ENCODE data around the gene RSF1. TPM values are rescaled to one million over a fixed set of nuclear protein-coding genes. Genes with fewer than 3 reads are reported as not detected.

Gene RSF1
- total and polyA plus RNA-seq, 2 donors (not counting 1 experiment from before 2014, with no cell fraction given), result 4.8 to 104 TPM

GRCh38 chr11:77814848-77815247, 5.7 kb downstream of the RSF1 start:
- H3K9me3 Mint-ChIP-seq (ENCODE audit: insufficient read depth), result no peaks in the 10 kb centered on the region
- H3K4me3 ChIP-seq (ENCODE audit: control extremely low read depth in 1 of 5, extremely low read depth in 1 of 5, insufficient read depth in 1 of 5, low read depth in 2 of 5, low read length in 4 of 5), result no peak overlapping the region
- peaks cover 52% of the 10 kb centered on the region for H3K4me1 Mint-ChIP-seq
- DNase-seq (no peak), ATAC-seq (ENCODE audit: low read depth) (no peak)
- no peak overlapping the region for H3K27ac Mint-ChIP-seq
- POLR2A ChIA-PET, result no interaction called here
- no peak overlapping the region for H3K9ac ChIP-seq (ENCODE audit: low read length)
- no peak overlapping the region for H2AFZ ChIP-seq (ENCODE audit: insufficient read depth, low read depth, low read length, poor library complexity, severe bottlenecking)
- CTCF ChIA-PET, result no interaction called here
- no peak overlapping the region for H3K27ac ChIP-seq (ENCODE audit: low read length in 2 of 2)
- H3K79me2 ChIP-seq (ENCODE audit: control insufficient read depth, insufficient read depth, low read length), result peaks cover 96% of the 10 kb centered on the region
- no peak for TF ChIP-seq EZH2 (IDR thresholded peaks at IDR 0.05; ENCODE audit: borderline replicate concordance, insufficient read depth, low read depth, low read length, poor library complexity, severe bottlenecking)
- no peak for TF ChIP-seq CTCF (IDR thresholded peaks at IDR 0.05)
- H3K9me3 ChIP-seq (ENCODE audit: control extremely low read depth in 1 of 3, control insufficient read depth in 2 of 3, insufficient read depth in 1 of 3, low read length in 2 of 3), result peaks cover 0 to 6% (median 5%) of the 10 kb centered on the region in 3 donors
- H3K36me3 ChIP-seq (replicated peaks in 1 of 2; ENCODE audit: control extremely low read depth in 1 of 2, control insufficient read depth in 1 of 2, extremely low read depth in 1 of 2, insufficient read depth in 2 of 2, low read length in 1 of 2), result peaks cover 0 to 22% of the 10 kb centered on the region in 2 experiments
- peaks cover 7 to 23% of the 10 kb centered on the region in 2 donors for H3K4me1 ChIP-seq (ENCODE audit: control insufficient read depth in 2 of 2, insufficient read depth in 2 of 2, low read length in 2 of 2)
- H3K27me3 ChIP-seq (replicated peaks in 1 of 4; ENCODE audit: control extremely low read depth in 1 of 4, control insufficient read depth in 3 of 4, insufficient read depth in 4 of 4, low read length in 3 of 4), result no peaks in the 10 kb centered on the region
- no peak overlapping the region for H3K4me2 ChIP-seq (replicated peaks; ENCODE audit: low read depth, low read length, poor library complexity, severe bottlenecking)
- no peak overlapping the region for H3K4me3 Mint-ChIP-seq
- H4K20me1 ChIP-seq (ENCODE audit: control insufficient read depth, insufficient read depth, low read length, poor library complexity, severe bottlenecking), result peaks cover 89% of the 10 kb centered on the region
- WGBS (ENCODE audit: insufficient coverage), result 100% methylated on average over 1 of the region's 3 CpGs
- intact Hi-C loops (cut with micrococcal nuclease), result loop anchor here (5.0 kb wide), 2 partner anchors 33 to 322 kb away; partner anchors contain the start of gene ALG8
- no peaks in the 10 kb centered on the region for H3K27me3 Mint-ChIP-seq

GRCh38 chr11:77813256-77813655, 7.3 kb downstream of the RSF1 start:
- Histone ChIP-seq H3K9me3 (ENCODE audit: control extremely low read depth in 1 of 3, control insufficient read depth in 2 of 3, insufficient read depth in 1 of 3, low read length in 2 of 3) (peaks cover 0 to 6% (median 5%) of the 10 kb centered on the region in 3 donors), H3K27ac (ENCODE audit: low read length in 2 of 2) (no peak overlapping the region), H4K20me1 (ENCODE audit: control insufficient read depth, insufficient read depth, low read length, poor library complexity, severe bottlenecking) (peaks cover 96% of the 10 kb centered on the region), H2AFZ (ENCODE audit: insufficient read depth, low read depth, low read length, poor library complexity, severe bottlenecking) (no peak overlapping the region), H3K27me3 (replicated peaks in 1 of 4; ENCODE audit: control extremely low read depth in 1 of 4, control insufficient read depth in 3 of 4, insufficient read depth in 4 of 4, low read length in 3 of 4) (no peaks in the 10 kb centered on the region), H3K4me2 (replicated peaks; ENCODE audit: low read depth, low read length, poor library complexity, severe bottlenecking) (no peak overlapping the region), H3K4me3 (ENCODE audit: control extremely low read depth in 1 of 5, extremely low read depth in 1 of 5, insufficient read depth in 1 of 5, low read depth in 2 of 5, low read length in 4 of 5) (no peak overlapping the region), H3K4me1 (ENCODE audit: control insufficient read depth in 2 of 2, insufficient read depth in 2 of 2, low read length in 2 of 2) (peaks cover 2 to 17% of the 10 kb centered on the region in 2 donors), H3K79me2 (ENCODE audit: control insufficient read depth, insufficient read depth, low read length) (peaks cover 98% of the 10 kb centered on the region), H3K36me3 (replicated peaks in 1 of 2; ENCODE audit: control extremely low read depth in 1 of 2, control insufficient read depth in 1 of 2, extremely low read depth in 1 of 2, insufficient read depth in 2 of 2, low read length in 1 of 2) (peaks cover 0 to 22% of the 10 kb centered on the region in 2 experiments), H3K9ac (ENCODE audit: low read length) (no peak overlapping the region)
- TF ChIP-seq EZH2 (IDR thresholded peaks at IDR 0.05; ENCODE audit: borderline replicate concordance, insufficient read depth, low read depth, low read length, poor library complexity, severe bottlenecking) (no peak), CTCF (IDR thresholded peaks at IDR 0.05) (no peak)
- Mint-ChIP-seq H3K4me3 (no peak overlapping the region), H3K4me1 (peaks cover 51% of the 10 kb centered on the region), H3K27ac (no peak overlapping the region), H3K9me3 (ENCODE audit: insufficient read depth) (no peaks in the 10 kb centered on the region), H3K27me3 (no peaks in the 10 kb centered on the region)
- intact Hi-C loops (cut with micrococcal nuclease), result no loop called here
- WGBS (ENCODE audit: insufficient coverage), result 95% methylated on average over 8 of the region's 9 CpGs
- DNase-seq (no peak), ATAC-seq (ENCODE audit: low read depth) (no peak)
- POLR2A ChIA-PET, result no interaction called here
- CTCF ChIA-PET, result no interaction called here

Data from B cell (primary cell).